ENCODE results near the gene SOX14.

DNA sequence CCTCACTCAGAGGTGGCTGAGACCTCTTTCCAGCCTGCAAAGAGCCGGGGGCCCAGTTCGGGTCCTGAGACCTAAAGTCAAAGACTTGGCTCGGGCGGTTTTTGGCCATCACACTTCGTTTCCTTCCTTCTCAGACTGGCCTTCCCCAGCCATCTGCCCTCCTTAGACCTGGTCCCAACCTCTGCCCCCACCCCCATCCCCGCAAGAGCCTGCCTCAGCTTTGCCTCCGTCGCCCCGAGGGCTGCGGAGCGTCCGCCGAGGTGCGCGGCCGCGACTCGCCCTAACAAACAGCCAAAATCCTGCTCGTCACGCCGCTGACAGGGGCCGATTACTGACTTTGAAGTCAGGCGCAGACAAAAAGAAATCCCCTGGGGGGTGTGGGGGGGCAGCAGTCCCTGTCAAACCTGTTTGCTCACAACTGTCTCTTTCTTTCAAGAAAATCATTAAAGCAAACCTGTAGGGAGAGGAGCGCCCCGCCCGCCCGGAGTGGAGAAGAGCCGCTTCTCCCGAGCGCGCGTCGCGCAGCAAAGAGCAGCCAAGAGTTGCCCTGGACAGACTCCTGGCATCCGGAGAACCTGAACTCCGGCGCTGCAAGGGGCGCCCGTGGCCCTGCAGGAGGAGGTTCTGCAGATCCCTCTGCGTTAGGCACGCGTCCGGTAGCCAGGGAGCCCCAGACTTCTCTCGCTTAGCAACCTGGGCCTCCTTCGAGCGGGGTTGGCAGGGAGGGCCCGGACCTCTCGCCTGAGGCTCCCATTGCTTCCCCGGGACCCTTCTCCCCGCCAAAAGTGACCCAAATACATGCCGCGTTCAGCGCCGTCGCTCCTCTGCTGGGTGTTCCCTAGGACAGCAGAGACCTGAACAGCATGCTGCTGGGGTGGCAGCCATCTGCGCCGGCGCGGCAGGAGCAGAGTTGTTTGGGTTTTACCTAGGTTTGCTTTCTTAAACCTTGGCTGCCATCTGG is 4.5 kb downstream of the SOX14 start:
- TF ChIP-seq, protein P1, sequence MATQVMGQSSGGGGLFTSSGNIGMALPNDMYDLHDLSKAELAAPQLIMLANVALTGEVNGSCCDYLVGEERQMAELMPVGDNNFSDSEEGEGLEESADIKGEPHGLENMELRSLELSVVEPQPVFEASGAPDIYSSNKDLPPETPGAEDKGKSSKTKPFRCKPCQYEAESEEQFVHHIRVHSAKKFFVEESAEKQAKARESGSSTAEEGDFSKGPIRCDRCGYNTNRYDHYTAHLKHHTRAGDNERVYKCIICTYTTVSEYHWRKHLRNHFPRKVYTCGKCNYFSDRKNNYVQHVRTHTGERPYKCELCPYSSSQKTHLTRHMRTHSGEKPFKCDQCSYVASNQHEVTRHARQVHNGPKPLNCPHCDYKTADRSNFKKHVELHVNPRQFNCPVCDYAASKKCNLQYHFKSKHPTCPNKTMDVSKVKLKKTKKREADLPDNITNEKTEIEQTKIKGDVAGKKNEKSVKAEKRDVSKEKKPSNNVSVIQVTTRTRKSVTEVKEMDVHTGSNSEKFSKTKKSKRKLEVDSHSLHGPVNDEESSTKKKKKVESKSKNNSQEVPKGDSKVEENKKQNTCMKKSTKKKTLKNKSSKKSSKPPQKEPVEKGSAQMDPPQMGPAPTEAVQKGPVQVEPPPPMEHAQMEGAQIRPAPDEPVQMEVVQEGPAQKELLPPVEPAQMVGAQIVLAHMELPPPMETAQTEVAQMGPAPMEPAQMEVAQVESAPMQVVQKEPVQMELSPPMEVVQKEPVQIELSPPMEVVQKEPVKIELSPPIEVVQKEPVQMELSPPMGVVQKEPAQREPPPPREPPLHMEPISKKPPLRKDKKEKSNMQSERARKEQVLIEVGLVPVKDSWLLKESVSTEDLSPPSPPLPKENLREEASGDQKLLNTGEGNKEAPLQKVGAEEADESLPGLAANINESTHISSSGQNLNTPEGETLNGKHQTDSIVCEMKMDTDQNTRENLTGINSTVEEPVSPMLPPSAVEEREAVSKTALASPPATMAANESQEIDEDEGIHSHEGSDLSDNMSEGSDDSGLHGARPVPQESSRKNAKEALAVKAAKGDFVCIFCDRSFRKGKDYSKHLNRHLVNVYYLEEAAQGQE (IDR thresholded peaks at IDR 0.05; ENCODE audit: insufficient read depth in 1 of 2, low read depth in 2 of 2, low read length in 1 of 2), result no peak
- TF ChIP-seq, protein P2, sequence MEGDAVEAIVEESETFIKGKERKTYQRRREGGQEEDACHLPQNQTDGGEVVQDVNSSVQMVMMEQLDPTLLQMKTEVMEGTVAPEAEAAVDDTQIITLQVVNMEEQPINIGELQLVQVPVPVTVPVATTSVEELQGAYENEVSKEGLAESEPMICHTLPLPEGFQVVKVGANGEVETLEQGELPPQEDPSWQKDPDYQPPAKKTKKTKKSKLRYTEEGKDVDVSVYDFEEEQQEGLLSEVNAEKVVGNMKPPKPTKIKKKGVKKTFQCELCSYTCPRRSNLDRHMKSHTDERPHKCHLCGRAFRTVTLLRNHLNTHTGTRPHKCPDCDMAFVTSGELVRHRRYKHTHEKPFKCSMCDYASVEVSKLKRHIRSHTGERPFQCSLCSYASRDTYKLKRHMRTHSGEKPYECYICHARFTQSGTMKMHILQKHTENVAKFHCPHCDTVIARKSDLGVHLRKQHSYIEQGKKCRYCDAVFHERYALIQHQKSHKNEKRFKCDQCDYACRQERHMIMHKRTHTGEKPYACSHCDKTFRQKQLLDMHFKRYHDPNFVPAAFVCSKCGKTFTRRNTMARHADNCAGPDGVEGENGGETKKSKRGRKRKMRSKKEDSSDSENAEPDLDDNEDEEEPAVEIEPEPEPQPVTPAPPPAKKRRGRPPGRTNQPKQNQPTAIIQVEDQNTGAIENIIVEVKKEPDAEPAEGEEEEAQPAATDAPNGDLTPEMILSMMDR (IDR thresholded peaks at IDR 0.05), result no peak
- no peak for TF ChIP-seq POLR2AphosphoS5 (IDR thresholded peaks at IDR 0.05; ENCODE audit: low read depth, low read length)
